22Rv1 (cell line): ENCODE results near the gene HTR3B.

ENCODE experiments used
- CTCF ChIP-seq: fragments of 450-650 bp; IDR thresholded peaks from 2 replicates; pipeline ENCODE4 v1.5.1; 2017; ENCODE audit warnings: mild to moderate bottlenecking
- ZFX ChIP-seq: fragments of 450-650 bp; IDR thresholded peaks from 2 replicates; pipeline ENCODE4 v1.6.1; 2017; ENCODE audit warnings: antibody characterized with exemption, borderline replicate concordance

- TF ChIP-seq CTCF (no peak), ZFX (no peak)
These were observed 9.0 kb upstream of the HTR3B start for GRCh38 chr11:113895367-113896155.
